H9 (cell line): Measurements from ENCODE around the gene ZCCHC10. TPM values are rescaled to one million over a fixed set of nuclear protein-coding genes. Genes with fewer than 3 reads are reported as not detected.

Experiments
- DNase-seq: peaks from one replicate; pipeline ENCODE4 v3.0.0-alpha.2; 2017
- H2AFZ ChIP-seq: one replicate; pipeline ENCODE4 v1.6.1; 2013; ENCODE audit warnings: mild to moderate bottlenecking, low read length, control low read depth, moderate library complexity
- H2AK5ac ChIP-seq: 2 replicates; pipeline ENCODE4 v1.6.1; 2013; ENCODE audit warnings: low read length, control low read depth, mixed read lengths; ENCODE audit not compliant: insufficient read length
- H2BK120ac ChIP-seq: one replicate; pipeline ENCODE4 v1.6.1; 2013; ENCODE audit warnings: low read depth, mild to moderate bottlenecking, low read length, control low read depth, inconsistent platforms; ENCODE audit not compliant: poor library complexity, severe bottlenecking
- H2BK12ac ChIP-seq: 2 replicates; pipeline ENCODE4 v1.6.1; 2013; ENCODE audit warnings: low read length, control low read depth, mixed read lengths, low read depth; ENCODE audit not compliant: insufficient read length
- H2BK15ac ChIP-seq: 2 replicates; pipeline ENCODE4 v1.6.1; 2013; ENCODE audit warnings: low read depth, low read length, control low read depth
- H2BK20ac ChIP-seq: one replicate; pipeline ENCODE4 v1.6.1; 2013; ENCODE audit warnings: low read depth, mild to moderate bottlenecking, low read length, control low read depth, inconsistent platforms; ENCODE audit not compliant: poor library complexity, severe bottlenecking
- H2BK5ac ChIP-seq: 2 replicates; pipeline ENCODE4 v1.6.1; 2013; ENCODE audit warnings: low read length, control low read depth, mixed read lengths; ENCODE audit not compliant: insufficient read length
- H3K14ac ChIP-seq: 2 replicates; pipeline ENCODE4 v1.6.1; 2013; ENCODE audit warnings: low read length, control low read depth; ENCODE audit not compliant: insufficient read depth
- H3K18ac ChIP-seq: 2 replicates; pipeline ENCODE4 v1.6.1; 2013; ENCODE audit warnings: low read depth, mild to moderate bottlenecking, mixed read lengths, low read length, control low read depth; ENCODE audit not compliant: insufficient read length
- H3K23ac ChIP-seq: 2 replicates; pipeline ENCODE4 v1.6.1; 2013; ENCODE audit warnings: low read length, control low read depth, mixed read lengths, low read depth; ENCODE audit not compliant: insufficient read length
- H3K23me2 ChIP-seq: 2 replicates; pipeline ENCODE4 v1.6.1; 2013; ENCODE audit warnings: low read depth, mild to moderate bottlenecking, mixed read lengths, low read length, control low read depth; ENCODE audit not compliant: insufficient read length, poor library complexity, severe bottlenecking
- H3K27ac ChIP-seq: 2 replicates; pipeline ENCODE4 v1.5.1; 2013; ENCODE audit warnings: low read length, control low read depth, mixed read lengths, low read depth; ENCODE audit not compliant: insufficient read length
- H3K27me3 ChIP-seq: 2 replicates; pipeline ENCODE4 v1.6.1; 2013; ENCODE audit warnings: low read length, control low read depth, inconsistent platforms; ENCODE audit not compliant: insufficient read depth
- H3K4ac ChIP-seq: 2 replicates; pipeline ENCODE4 v1.6.1; 2013; ENCODE audit warnings: low read depth, mild to moderate bottlenecking, control low read depth, inconsistent platforms, low read length, moderate library complexity
- H3K4me1 ChIP-seq: 2 replicates; pipeline ENCODE4 v1.6.1; 2013; ENCODE audit warnings: low read length, control low read depth, inconsistent platforms; ENCODE audit not compliant: insufficient read depth
- H3K4me2 ChIP-seq: 2 replicates; pipeline ENCODE4 v1.6.1; 2013; ENCODE audit warnings: low read length, control low read depth, mixed read lengths; ENCODE audit not compliant: insufficient read length, insufficient read depth
- H3K56ac ChIP-seq: 2 replicates; pipeline ENCODE4 v1.6.1; 2013; ENCODE audit warnings: low read depth, mild to moderate bottlenecking, mixed read lengths, low read length, control low read depth; ENCODE audit not compliant: insufficient read length
- H3K79me1 ChIP-seq: 2 replicates; pipeline ENCODE4 v1.6.1; 2013; ENCODE audit warnings: low read depth, mild to moderate bottlenecking, moderate library complexity, low read length, control low read depth, inconsistent platforms; ENCODE audit not compliant: insufficient read depth, poor library complexity, severe bottlenecking
- H3K79me2 ChIP-seq: 2 replicates; pipeline ENCODE4 v1.6.1; 2013; ENCODE audit warnings: low read length, control low read depth, inconsistent platforms; ENCODE audit not compliant: insufficient read depth
- H3K9ac ChIP-seq: 2 replicates; pipeline ENCODE4 v1.6.1; 2013; ENCODE audit warnings: low read length, control low read depth, mixed read lengths; ENCODE audit not compliant: insufficient read length; ENCODE audit errors: extremely low read depth
- H3K9me3 ChIP-seq: one replicate; pipeline ENCODE4 v1.6.1; 2013; ENCODE audit warnings: low read depth, low read length, inconsistent platforms; ENCODE audit not compliant: control insufficient read depth
- H3T11ph ChIP-seq: one replicate; pipeline ENCODE4 v1.6.1; 2013; ENCODE audit warnings: mild to moderate bottlenecking, low read length, control low read depth, inconsistent platforms
- H4K20me1 ChIP-seq: one replicate; pipeline ENCODE4 v1.6.1; 2013; ENCODE audit not compliant: control insufficient read depth, insufficient read length, insufficient read depth
- H4K5ac ChIP-seq: 2 replicates; pipeline ENCODE4 v1.6.1; 2013; ENCODE audit warnings: low read depth, mild to moderate bottlenecking, mixed read lengths, low read length, control low read depth; ENCODE audit not compliant: insufficient read length
- H4K8ac ChIP-seq: replicated peaks from 2 replicates; pipeline ENCODE4 v1.6.1; 2013; ENCODE audit warnings: low read length, control low read depth, mixed read lengths, low read depth; ENCODE audit not compliant: insufficient read length
- H4K91ac ChIP-seq: 2 replicates; pipeline ENCODE4 v1.6.1; 2013; ENCODE audit warnings: low read depth, mild to moderate bottlenecking, moderate library complexity, mixed read lengths, low read length, control low read depth; ENCODE audit not compliant: insufficient read length
- H3K27ac Mint-ChIP-seq, 3 experiments: 2 replicates in 2 of 3; 3 replicates in 1 of 3; pipeline ENCODE4 v1.8.0; 2020 to 2021; ENCODE audit warnings: mixed read lengths in 3 of 3, mild to moderate bottlenecking in 1 of 3, moderate library complexity in 1 of 3
- H3K27me3 Mint-ChIP-seq: 2 replicates; pipeline ENCODE4 v1.8.0; 2021; ENCODE audit warnings: low read depth, mild to moderate bottlenecking, moderate library complexity, mixed read lengths
- H3K36me3 Mint-ChIP-seq, 3 experiments: 2 replicates in 2 of 3; 3 replicates in 1 of 3; pipeline ENCODE4 v1.8.0; 2020 to 2021; ENCODE audit warnings: low read depth in 3 of 3, mixed read lengths in 3 of 3; ENCODE audit not compliant: insufficient read depth in 1 of 3
- H3K4me1 Mint-ChIP-seq, 2 experiments: 2 replicates each; pipeline ENCODE4 v1.8.0; 2020; ENCODE audit warnings: mixed read lengths in 2 of 2
- H3K4me3 Mint-ChIP-seq, 2 experiments: 2 replicates in 1 of 2; 3 replicates in 1 of 2; pipeline ENCODE4 v1.8.0; 2020 to 2021; ENCODE audit warnings: mild to moderate bottlenecking in 2 of 2, mixed read lengths in 2 of 2, moderate library complexity in 1 of 2
- H3K9me3 Mint-ChIP-seq, 2 experiments: 2 replicates in 1 of 2; 3 replicates in 1 of 2; pipeline ENCODE4 v1.8.0; 2020; ENCODE audit warnings: mild to moderate bottlenecking in 2 of 2, mixed read lengths in 2 of 2, moderate library complexity in 1 of 2
- WGBS: extraction: QIAGEN DNeasy Blood & Tissue Kit; methylation state at CpG from one replicate; pipeline ENCODE4 v1.1.7; 2013; ENCODE audit warnings: missing lambda C conversion rate, low lambda C conversion rate, mixed read lengths; ENCODE audit not compliant: insufficient read length; ENCODE audit errors: extremely low coverage; 5-methylcytosine and 5-hydroxymethylcytosine counted together
- total RNA-seq: library from RNA; stranded (reverse); gene quantifications from 2 replicates; pipeline ENCODE4 v1.2.1, GENCODE V29; 2021
- TF ChIP-seq, protein P1 (sequence below): fragments of 200-600 bp; sonication (generic); conservative IDR thresholded peaks from 3 replicates; pipeline ENCODE4 v1.8.0; 2021; ENCODE audit warnings: antibody characterized with exemption, mild to moderate bottlenecking

Gene ZCCHC10
- total RNA-seq, 1 experiment from 2014 or later: 34.0 TPM

DNA sequence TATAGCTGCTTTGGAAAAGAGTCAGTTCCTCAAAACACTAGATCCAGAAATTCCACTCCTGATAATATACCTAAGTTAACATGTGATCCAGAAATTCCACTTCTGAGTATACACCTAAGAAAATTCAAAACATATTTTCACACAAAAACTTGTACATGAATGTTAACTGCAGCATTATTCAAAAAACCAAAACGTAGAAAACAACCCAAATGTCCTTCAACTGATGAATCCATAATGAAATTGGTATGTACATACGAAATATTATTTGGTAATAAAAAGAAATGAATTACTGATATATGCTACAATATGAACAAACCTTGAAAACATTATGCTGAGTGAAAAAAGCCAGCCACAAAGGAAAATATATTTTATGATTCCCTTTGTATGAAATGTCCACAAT, 46.4 kb downstream of the ZCCHC10 start:
- no peak overlapping the region for H3K4ac ChIP-seq
- no peak overlapping the region for H4K5ac ChIP-seq
- H3K14ac ChIP-seq: no peak overlapping the region
- H2BK15ac ChIP-seq: no peak overlapping the region
- no peak overlapping the region for H2BK12ac ChIP-seq
- H3K79me1 ChIP-seq: no peaks in the 10 kb centered on the region
- H3K4me1 ChIP-seq: no peaks in the 10 kb centered on the region
- H3T11ph ChIP-seq: no peak overlapping the region
- H3K4me2 ChIP-seq: no peak overlapping the region
- no peak overlapping the region for H3K9ac ChIP-seq
- no peaks in the 10 kb centered on the region for H4K20me1 ChIP-seq
- no peak overlapping the region for H2AK5ac ChIP-seq
- no peak overlapping the region for H4K8ac ChIP-seq
- Mint-ChIP-seq H3K36me3 (peaks cover 4% of the 10 kb centered on the region in 3 experiments; a peak in 4 of 7 replicates), H3K27me3 (peaks cover 4% of the 10 kb centered on the region), H3K9me3 (peaks cover 26 to 43% of the 10 kb centered on the region in 2 experiments), H3K4me1 (no peaks in the 10 kb centered on the region), H3K4me3 (no peak overlapping the region), H3K27ac (no peak overlapping the region)
- WGBS: no CpG with 5 or more reads among the region's 2 CpGs
- DNase-seq: no peak
- no peaks in the 10 kb centered on the region for H3K23me2 ChIP-seq
- no peak overlapping the region for H3K23ac ChIP-seq
- no peak overlapping the region for H3K56ac ChIP-seq
- no peaks in the 10 kb centered on the region for H3K79me2 ChIP-seq
- H2AFZ ChIP-seq: no peak overlapping the region
- H2BK5ac ChIP-seq: no peak overlapping the region
- peaks cover 4% of the 10 kb centered on the region for H3K9me3 ChIP-seq
- no peak overlapping the region for H3K18ac ChIP-seq
- no peak overlapping the region for H2BK120ac ChIP-seq
- TF ChIP-seq, protein P1, sequence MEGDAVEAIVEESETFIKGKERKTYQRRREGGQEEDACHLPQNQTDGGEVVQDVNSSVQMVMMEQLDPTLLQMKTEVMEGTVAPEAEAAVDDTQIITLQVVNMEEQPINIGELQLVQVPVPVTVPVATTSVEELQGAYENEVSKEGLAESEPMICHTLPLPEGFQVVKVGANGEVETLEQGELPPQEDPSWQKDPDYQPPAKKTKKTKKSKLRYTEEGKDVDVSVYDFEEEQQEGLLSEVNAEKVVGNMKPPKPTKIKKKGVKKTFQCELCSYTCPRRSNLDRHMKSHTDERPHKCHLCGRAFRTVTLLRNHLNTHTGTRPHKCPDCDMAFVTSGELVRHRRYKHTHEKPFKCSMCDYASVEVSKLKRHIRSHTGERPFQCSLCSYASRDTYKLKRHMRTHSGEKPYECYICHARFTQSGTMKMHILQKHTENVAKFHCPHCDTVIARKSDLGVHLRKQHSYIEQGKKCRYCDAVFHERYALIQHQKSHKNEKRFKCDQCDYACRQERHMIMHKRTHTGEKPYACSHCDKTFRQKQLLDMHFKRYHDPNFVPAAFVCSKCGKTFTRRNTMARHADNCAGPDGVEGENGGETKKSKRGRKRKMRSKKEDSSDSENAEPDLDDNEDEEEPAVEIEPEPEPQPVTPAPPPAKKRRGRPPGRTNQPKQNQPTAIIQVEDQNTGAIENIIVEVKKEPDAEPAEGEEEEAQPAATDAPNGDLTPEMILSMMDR: no peak
- no peaks in the 10 kb centered on the region for H3K27me3 ChIP-seq
- H3K27ac ChIP-seq: no peak overlapping the region
- no peak overlapping the region for H2BK20ac ChIP-seq
- H4K91ac ChIP-seq: no peak overlapping the region
